Left kidney (tissue), 2 donors: ENCODE results near the gene STRN3. TPM values are rescaled to one million over a fixed set of nuclear protein-coding genes. Genes with fewer than 3 reads are reported as not detected.
"Not testable (repeated sequence)": the region's sequence is repeated elsewhere in the genome, so short reads cannot be mapped to it uniquely, and the experiment has no call there.

ENCODE experiments used
- DNase-seq: peaks from one replicate; pipeline ENCODE4 v3.0.0-alpha.2; 2013
- polyA plus RNA-seq: library from polyadenylated mRNA; unstranded; fragments of 120-200 nt; gene quantifications from one replicate; pipeline ENCODE4 v1.2.1, GENCODE V29; 2013; ENCODE audit not compliant: insufficient read length

STRN3 gene
- polyA plus RNA-seq, 1 donor, result 59.5 TPM

DNA sequence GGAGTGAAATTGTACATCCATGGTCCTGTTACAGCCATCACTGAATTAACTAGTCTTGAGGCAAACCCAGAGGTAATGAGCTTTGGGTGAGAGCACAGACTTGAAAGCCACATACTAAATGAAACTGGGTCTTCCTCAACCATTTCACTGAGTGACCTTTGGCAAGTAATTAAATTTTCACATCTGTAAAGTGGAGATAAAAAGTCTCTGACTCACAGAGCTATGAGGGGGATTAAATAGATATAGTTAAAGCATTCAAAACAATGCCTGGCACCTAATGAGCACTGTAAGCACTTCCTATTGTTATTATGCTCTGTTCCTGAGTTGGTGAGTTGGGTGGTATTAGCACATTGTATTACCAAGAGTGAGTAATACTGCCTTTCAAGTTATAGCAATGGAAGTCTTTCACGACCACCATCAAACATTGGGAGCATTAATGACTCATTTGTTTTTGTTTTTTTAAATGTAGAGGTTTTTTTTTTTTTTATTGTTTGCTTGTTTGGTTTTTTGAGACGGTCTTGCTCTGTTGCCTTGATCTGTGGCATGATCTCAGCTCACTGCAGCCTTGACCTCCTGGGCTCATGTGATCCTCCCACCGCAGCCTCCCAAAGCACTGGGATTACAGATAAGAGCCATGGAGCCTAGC is 12.5 kb upstream of the STRN3 start:
- no peak for DNase-seq

DNA sequence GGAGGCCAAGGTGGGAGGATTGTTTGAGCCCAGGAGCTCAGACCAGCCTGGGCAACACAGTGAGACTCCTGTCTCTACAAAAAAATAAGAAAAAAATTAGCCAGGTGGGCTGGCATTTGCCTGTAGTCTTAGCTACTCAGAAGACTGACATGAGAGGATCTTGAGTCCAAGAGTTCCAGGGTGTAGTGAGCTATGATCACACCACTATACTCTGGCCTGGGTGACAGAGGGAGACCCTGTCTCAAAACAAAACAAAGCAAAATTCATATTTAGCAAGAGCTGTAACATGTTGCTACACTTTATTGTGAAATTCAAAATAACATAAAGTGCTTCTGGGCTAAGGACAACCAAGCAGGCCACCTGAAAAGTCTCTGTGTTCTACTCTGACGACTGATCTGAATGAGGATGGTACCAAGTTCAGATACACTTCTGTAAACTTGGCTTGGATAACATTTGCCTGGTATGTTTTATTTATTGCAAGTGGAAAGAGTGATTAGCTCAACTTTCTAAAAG is 11.6 kb upstream of the STRN3 start:
- DNase-seq, result no peak

DNA sequence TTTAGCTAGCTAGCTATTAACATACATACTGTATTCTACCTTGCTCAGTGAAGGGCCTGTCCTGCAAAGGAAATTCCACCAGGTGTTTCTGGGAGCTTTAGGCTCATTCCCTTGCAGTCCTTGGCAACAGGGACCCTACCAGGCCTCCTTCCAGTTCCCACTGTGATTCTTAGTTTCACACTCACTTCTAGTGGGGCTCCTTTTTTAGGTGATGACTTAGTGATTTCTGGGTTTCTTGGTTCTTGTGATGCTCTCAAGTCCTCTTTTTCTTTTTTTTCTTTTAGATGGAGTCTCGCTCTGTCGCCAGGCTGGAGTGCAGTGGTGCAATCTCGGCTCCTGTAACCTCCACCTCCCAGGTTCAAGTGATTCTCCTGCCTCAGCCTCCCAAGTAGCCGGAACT is 10.4 kb upstream of the STRN3 start:
- DNase-seq, result no peak

DNA sequence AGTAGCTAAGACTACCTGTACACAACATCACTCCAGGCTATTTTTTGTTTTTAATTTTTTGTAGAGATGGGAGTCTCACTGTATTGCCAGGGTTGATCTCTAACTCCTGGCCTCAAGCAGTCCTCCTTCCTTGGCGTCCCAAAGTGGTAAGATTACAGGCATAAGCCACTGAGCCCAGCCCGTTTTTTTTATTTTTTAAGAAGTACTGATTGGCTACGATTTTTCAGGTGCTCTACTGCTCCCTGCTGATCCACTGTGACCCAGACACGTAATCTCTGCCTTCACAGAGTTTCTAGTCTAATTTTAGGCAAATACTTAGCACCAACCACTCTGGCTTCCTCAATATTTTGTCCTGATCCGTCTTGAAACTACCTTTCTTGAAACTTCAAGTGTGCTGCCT is 4.3 kb upstream of the STRN3 start:
- DNase-seq, result no peak

DNA sequence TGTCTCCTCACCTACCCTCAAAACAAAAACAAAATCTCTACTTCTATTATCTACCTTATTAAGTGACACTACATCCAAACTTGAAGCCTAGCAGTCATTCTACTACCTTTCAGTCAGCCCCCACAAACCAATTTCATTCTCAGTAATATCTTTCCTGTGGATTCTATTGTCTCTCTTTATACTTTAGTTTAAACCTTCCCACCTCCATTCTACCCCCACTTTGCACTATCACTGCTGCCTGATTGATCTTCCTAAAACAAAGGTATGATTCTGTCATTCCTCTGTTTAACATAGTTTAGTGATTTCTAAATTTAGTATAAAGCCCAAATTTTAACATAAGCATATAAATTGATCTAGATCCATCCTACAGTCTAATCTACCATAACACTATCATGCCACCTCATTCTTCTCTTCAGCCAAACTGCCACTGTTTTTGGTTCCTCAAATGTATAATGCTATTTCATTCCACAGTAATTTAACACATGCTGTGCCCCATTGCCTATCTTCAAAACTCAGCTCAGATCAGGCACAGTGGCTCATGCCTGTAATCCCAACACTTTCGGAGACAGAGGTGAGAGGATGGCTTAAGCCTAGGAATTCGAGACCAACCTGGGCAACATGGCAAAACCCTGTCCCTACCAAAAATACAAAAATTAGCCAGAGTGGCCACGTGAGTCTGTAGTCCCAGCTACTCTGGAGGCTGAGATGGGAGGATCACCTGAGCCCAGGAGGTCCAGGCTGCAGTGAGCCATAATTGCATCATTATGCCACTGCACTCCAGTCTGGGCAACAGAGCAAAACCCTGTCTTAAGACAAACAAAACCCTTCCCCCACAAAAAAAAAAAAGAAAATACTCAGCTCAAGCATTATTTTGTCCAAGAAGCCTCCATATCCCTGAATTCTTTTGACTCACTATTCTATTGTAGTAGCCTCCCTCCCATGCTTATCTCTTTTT is 3.1 kb upstream of the STRN3 start:
- DNase-seq, result no peak

DNA sequence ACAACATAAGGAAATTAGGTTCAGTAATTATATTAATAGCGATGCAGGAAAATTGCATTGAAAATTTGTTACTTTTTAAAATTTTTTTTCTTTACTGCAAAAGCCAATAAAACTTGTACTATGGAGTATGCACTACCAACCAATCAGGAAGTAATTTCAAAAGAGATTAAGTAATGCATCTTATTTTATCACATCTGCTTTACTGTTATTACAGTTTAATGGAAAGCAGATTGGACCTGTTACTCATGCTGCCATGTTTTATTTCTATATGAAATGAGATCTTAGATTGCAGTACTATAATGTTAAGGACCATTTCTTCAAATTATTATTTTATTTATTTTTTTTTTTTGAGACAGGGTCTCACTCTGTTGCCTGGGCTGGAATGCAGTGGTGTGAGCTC is 1.7 kb upstream of the STRN3 start:
- no peak for DNase-seq

DNA sequence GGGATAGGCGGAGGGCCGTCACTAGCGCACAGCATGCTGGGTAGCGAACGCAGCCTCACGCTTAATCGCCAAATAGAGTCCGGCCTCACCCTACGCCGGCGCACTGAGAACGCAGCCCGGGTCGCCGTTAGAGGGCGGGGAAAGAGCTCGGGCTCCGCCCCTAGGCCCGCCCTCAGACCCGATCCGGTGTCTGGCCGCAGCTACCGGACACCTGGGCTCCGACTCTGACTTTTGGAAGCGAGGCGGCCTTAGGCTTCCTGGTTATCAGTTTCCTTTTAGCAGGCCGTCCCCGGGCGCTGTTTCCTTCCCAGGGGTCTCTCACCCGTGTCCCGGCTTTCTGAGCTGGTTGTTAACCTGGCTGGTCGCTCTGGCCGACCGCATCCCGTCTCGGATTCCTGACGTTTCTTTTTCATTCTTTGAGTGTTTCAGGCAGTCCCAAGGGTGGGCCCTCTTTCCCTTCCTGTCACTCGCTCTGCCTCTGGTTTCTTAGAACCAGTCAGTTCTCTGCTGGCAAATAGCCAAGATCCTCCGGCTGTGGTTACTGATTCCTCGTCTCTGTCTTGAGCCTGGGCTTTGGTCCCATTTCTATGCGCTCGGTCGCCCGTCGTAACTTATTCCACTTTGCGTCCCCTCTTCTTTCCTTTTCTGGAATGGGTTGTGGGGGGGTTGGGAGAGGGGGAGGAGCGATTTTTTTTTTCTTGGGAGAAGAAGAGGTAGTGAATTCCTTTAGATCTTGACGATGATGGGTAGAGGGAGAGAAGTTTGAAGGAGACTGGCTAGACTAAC is 464 bp upstream of the STRN3 start:
- DNase-seq, result peak; percentile 96

DNA sequence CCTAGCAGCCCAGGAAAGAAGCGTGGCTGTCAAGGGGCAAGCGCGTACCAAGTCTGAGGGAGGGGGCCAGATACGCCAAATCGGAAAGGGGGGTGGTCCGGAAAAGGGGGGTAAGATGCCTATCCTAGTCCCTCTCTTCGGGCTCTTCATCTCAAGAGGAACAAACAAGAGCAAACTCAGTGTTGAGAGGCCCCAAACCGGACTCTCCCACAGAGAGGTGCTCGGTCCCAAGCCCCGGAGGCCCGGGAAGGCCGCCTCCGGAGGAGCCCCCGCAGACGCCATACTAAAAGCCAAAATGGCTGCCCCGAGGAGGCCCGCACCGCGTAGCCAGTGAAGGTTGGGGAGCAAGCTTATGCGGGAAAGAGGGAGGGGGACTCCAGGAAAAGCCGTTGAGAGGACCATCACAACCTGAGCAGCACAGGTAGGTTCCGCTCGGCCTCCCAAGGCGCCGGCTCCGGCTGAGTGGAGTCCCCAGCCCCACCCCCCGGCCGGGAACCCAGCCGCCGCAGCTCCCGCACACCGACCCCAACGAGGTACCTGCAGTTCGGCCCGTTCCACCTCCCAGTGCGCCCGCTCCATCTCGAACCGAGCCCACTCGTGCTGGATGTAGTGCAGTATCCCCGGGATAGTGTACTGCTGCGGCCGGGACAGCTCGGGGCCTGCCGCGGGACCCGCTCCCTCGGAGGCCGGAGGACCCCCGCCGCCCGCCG is 657 bp downstream of the STRN3 start, which contains the start of gene AP4S1:
Gene AP4S1, plus strand, starts transcription at position 283 of the 710 bp plus-strand sequence. CDS start 40,548 bp downstream, outside the sequence.
- DNase-seq, result peak; percentile 42

DNA sequence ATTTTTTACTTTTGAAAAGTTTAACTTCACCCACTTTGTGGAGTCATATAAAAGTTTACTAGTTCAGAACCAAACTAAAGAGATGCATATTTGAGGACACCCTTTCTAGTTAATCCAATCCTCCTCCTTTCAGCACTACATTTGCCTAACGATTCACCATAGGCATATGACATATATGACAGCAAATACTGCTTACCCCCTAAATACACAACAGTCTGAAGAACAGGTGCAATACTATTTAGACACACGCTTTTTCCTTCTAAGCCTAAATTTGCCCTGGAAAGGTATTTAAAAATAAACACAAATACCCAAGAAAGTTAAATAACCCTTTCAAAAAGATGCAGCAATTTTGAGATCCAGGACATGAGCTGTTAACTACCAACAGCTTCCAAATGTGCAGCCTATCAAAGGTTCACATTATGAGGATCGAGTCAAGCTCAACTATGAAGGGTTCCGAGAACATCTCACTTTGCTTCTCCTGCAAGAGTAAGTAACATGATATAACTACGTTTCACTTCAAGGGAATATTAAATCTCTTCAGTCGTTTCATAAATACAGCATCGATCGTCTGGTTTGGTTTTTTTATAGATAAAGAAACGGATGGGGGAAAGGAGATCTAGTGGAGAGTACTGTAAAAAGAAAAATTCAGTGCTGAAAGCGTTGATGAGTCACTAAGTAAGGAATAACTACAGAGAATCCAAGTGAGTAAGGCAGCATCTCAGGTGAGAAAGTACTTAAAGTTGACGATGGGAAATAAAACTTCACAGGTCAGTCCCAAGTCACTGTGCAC is 1.4 kb downstream of the STRN3 start:
- DNase-seq, result no peak

DNA sequence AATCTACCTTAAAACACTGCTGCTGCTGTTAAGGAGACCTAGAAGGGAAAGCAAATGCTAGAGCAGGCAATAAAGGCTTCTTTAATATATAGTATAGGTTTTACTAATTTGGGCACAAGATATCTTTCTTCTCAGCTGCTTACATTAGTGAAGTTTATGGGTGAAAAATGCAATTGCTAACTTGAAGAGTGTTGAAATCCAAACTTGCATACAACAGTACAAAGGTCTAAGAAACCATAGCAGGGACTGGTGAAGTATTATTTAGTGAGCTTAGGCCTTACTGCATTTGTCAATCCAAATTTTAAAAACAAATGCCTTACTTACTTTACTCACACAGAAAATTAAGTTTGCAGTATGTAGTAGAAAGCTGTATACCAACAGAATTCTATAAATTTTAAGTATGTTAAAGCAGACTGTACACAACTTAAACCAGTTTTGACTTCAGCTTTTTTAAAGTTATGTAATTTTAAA is 2.1 kb downstream of the STRN3 start:
- DNase-seq, result no peak

DNA sequence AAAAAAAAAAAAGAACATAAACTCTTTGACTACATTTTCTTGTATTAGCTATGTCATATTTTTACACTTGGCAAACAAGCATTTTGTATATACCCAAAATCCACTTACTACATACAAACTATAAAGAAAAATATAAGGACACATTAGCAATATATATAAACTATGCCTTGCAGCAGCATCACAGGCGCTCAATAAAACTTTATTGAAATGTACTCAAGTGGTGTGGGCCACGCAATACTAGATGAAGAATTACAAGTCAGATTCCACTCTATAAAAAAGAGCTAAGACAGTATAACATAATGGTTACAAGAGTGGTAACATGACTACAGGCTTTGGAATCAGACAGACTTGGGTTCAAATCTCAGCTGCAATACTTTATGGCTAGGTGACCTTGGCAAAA is 3.8 kb downstream of the STRN3 start:
- no peak for DNase-seq

DNA sequence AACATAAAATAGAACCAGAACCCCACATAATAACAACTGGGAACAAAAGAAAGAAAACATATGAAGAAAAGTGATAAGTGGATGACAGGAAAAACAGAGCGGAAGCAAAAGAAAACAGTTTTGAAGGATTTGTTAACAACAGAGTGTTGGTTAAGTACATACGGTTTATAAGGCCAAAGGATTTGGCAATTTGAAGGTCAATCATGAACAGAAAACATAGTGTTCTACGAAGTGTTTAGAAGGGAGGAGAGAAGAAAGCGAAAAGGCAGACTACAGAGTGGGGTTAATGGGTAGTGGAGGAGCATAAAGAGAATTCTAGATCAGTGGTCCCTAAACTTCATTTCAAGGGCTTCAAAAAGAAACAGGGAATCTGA is 4.6 kb downstream of the STRN3 start:
- DNase-seq, result no peak

DNA sequence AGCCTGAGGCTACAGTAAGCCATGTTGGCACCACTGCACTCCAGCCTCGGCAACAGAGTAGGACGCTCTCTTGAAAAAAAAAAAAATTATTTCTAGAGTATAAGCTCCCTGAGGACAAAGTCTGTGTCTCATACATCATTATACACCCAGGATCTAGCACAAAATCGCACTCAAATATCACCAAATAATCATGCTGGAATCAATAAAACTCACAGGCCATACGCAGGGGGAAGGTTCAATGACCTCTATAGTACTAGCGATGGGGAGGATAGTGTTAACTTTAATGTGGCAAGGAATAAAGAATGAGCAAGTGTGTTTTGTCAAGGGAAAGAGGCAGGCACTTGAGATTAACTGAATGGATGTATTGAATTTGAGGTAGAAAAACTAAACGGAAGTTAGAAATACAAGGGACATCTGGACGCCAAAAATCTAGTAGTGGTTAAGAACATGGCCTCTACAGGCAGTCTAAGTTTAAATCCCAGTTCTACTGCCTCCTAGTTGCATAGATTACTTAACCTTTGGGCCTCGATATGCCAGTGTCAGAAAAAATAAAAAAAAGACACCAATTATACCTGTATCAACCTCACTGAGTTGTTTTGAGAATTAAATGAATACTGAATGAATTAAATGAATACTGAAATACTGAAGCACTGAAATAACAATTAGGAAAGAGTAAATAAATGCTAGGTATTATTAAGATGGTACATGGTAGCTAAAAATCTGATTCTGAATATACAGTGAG is 5.2 kb downstream of the STRN3 start:
- DNase-seq, result no peak

DNA sequence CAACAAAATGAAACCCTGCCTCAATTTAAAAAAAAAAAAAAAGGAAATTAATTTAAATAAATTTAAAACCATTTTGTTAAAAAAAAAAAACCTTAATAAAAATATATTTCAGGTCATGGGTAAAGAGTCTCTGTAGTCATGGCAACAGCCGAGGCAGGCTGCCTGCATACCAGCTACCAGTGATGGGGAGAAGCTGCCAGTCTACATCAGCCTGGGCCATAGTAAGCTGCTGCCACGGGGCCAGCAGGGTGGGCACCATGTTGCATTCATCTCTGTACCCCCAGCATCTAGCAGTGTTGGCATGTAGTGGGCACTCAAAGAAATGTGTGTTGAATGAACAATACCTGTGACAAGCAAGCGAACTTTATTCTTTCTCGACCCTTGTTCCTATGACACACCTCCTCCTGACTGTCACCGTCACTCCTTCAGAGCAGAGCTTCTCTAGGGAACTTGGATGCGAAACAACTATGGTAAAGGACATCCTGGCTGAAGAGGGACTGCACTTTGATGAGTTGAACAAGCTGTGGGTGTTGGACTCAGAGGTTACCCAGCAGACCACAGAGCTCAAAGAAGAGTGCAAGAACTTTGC is 8.0 kb downstream of the STRN3 start:
- no peak for DNase-seq

DNA sequence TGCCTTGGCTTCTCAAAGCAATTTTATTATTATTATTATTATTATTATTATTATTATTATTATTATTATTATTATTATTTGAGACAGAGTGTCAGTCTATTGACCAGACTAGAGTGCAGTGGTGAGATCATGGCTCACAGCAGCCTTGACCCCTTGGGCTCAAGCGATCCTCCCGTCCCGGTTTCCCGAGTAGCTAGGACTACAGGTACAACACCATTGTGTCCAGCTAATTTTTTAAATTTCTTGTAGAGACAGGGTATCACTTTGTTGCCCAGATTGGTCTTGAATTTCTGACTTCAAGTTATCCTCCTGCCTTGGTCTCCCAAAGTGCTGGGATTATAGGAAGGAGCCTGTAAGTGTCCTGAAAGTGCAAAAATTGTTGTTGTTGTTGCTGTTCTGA is 12.3 kb downstream of the STRN3 start:
- DNase-seq, result no peak

DNA sequence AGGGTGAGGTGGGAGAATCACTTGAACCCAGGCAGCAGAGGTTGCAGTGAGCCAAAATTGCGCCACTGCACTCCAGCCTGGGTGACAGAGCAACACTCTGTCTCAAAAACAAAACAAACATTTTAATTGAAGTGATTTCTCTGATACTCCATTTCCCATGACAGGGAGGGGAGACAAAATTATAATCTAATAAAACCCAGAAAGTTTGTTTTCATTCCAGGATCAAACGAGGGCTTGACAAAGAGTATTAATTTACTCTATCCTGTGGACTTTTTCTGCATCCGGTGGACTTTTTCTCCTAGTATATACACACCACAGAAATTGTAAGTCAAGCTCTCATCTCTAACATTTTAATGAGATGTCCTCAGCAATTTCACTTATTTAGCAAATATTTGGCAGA is 15.2 kb downstream of the STRN3 start:
- DNase-seq, result no peak

DNA sequence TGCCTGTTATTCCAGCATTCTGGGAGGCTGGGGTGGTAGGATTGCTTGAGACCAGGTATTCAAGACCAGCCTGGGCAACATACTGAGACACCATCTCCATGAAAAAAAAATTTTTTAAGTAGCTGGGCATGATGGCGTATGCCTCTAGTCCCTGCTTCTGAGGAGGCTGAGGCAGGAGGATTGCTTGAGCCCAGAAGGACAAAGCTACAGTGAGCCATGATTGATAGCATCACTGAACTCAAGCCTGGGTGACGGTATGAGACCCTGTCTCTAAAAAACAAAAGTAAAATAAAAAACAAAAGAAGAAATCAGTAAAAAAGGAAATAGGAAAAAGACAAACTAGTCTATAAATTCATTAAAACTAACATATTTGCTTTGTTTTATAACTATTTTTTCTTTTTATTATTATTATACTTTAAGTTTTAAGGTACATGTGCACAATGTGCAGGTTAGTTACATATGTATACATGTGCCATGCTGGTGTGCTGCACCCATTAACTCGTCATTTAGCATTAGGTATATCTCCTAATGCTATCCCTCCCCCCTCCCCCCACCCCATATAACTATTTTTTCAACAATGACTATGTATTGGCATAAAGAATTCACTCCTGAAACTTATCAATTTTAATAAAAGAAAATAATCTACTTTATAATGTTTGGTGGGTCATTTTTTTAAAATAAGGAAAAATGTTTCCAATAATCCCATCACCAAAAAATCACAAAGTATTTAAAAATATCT is 16.2 kb downstream of the STRN3 start:
- no peak for DNase-seq

DNA sequence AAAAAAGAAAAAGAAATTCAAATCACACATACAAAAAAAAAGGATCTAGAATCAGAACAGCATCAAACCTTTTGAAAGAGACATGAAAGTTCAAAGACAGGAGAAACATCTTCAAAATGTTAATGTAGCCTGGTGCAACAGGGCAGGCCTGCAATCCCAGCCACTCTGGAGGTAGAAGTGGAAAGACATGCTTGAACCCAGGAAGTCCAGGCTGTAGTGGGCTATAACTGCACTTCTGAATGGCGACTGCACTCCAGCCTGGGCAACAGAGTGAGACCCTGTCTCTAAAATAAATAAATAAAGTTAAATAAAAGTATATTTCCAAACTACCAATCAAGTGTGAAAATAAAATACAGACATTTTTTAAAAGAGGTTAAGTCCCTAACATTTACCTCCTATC is 19.5 kb downstream of the STRN3 start:
- DNase-seq, result no peak

DNA sequence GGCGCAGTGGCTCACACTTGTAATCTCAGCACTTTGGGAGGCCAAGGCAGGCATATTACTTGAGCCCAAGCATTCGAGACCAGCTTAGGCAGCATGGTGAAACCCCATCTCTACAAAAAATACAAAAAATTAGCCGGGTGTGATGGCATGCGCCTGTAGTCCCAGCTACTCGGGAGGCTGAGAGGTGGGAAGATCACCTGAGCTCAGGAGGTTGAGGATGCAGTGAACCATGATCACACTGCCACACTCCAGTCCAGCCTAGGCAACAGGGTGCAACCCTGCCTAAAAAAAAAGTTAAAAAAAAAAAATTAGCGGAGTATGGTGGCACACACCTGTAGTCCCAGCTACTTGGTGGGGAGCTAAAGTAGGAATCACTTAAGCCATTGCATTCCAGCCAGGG is 22.2 kb downstream of the STRN3 start:
- not testable (repeated sequence) for DNase-seq
